K562 (cell line): Measurements from ENCODE around the gene MAP2K7. TPM values are rescaled to one million over a fixed set of nuclear protein-coding genes. Genes with fewer than 3 reads are reported as not detected.

Source experiments
- C11orf30 ChIP-seq: fragments of 450-650 bp; IDR thresholded peaks from 2 replicates; pipeline ENCODE4 v1.6.1; 2016; ENCODE audit warnings: low read depth, mild to moderate bottlenecking
- KLF13 ChIP-seq: fragments of 450-650 bp; IDR thresholded peaks from 2 replicates; pipeline ENCODE4 v1.6.1; 2016; ENCODE audit warnings: missing genetic modification characterization, low read depth, mild to moderate bottlenecking, missing compliant biosample characterization, moderate library complexity, borderline replicate concordance
- MCM7 ChIP-seq, 2 experiments: fragments of 450-650 bp; IDR thresholded peaks; 2 replicates each; pipeline ENCODE4 v1.6.1; 2016 to 2018
- MIER1 ChIP-seq: fragments of 450-650 bp; IDR thresholded peaks from 2 replicates; pipeline ENCODE4 v1.6.1; 2016; ENCODE audit warnings: antibody characterized with exemption, mild to moderate bottlenecking, low read depth
- PCBP1 ChIP-seq: fragments of 200-400 bp; formaldehyde crosslinking; IDR thresholded peaks from 2 replicates; pipeline ENCODE4 v1.6.1; 2018; ENCODE audit warnings: mild to moderate bottlenecking, low read depth, low read length; ENCODE audit not compliant: poor library complexity, severe bottlenecking
- RCOR1 ChIP-seq, 2 experiments: IDR thresholded peaks; 2 replicates each; pipeline ENCODE4 v1.6.1; 2012; ENCODE audit warnings: low read depth in 2 of 2, low read length in 2 of 2, borderline replicate concordance in 1 of 2, improper control_type of control experiment in 1 of 2
- TBP ChIP-seq: optimal IDR thresholded peaks from 2 replicates; pipeline ENCODE3; 2011; ENCODE audit warnings: low read depth, low read length, improper control_type of control experiment
- ZNF175 ChIP-seq: fragments of 200-800 bp; sonication (Bioruptor generic); IDR thresholded peaks from 2 replicates; pipeline ENCODE4 v1.6.1; 2016; ENCODE audit warnings: low read depth, mild to moderate bottlenecking, missing genetic modification characterization, missing compliant biosample characterization
- ZNF695 ChIP-seq: fragments of 450-650 bp; formaldehyde crosslinking; IDR thresholded peaks from 2 replicates; pipeline ENCODE4 v1.4.0; 2020; ENCODE audit warnings: mild to moderate bottlenecking, moderate library complexity
- ZNF778 ChIP-seq: fragments of 450-650 bp; formaldehyde crosslinking; IDR thresholded peaks from 2 replicates; pipeline ENCODE4 v1.4.0; 2020; ENCODE audit warnings: mild to moderate bottlenecking, moderate library complexity
- polyA plus RNA-seq, 8 experiments: library from polyadenylated mRNA; depleted of rRNA in 4 of 8; stranded (reverse) in 5 of 8; unstranded in 3 of 8; fragments of >200 nt; fragmentation: Nextera tagmentation in 2 of 8; fragmentation: Illumina TruSeq in 1 of 8; extraction: Ambion mirVana in 2 of 8; extraction: Trizol in 1 of 8; gene quantifications; 2 replicates each; pipeline versions ENCODE4 v1.2.1 to v1.2.3, GENCODE V29; 2011 to 2014; ENCODE audit warnings: inconsistent platforms in 1 of 8, missing spikeins in 1 of 8
- total RNA-seq, 7 experiments: library from RNA; depleted of rRNA in 6 of 7; stranded (reverse); fragments of >200 nt in 6 of 7; fragmentation: Illumina TruSeq in 2 of 7; extraction: Trizol in 2 of 7; gene quantifications; 2 replicates each; pipeline versions ENCODE4 v1.2.1 to v1.2.3, GENCODE V29; 2011 to 2021; ENCODE audit warnings: low replicate concordance in 1 of 7
- TF ChIP-seq, protein P1 (sequence below), 2 experiments: fragments of 200-800 bp in 1 of 2; sonication (Bioruptor generic) in 1 of 2; sonication (generic) in 1 of 2; formaldehyde crosslinking in 1 of 2; IDR thresholded peaks in 1 of 2; conservative IDR thresholded peaks in 1 of 2; 2 replicates each; pipeline versions ENCODE4 v1.5.0 to v1.6.1; 2016 to 2020; ENCODE audit warnings: missing compliant biosample characterization in 1 of 2, missing genetic modification characterization in 1 of 2, missing genetic modification reagents in 1 of 2
- TF ChIP-seq, protein P2 (sequence below): sonication (generic); formaldehyde crosslinking; IDR thresholded peaks from 2 replicates; pipeline ENCODE4 v1.8.0; 2022; ENCODE audit warnings: missing genetic modification reagents, mild to moderate bottlenecking, moderate library complexity, borderline replicate concordance
- TF ChIP-seq, protein P3 (sequence below): sonication (generic); formaldehyde crosslinking; IDR thresholded peaks from 2 replicates; pipeline ENCODE4 v1.8.1; 2023; ENCODE audit warnings: mild to moderate bottlenecking, missing genetic modification reagents, moderate library complexity
- TF ChIP-seq, protein P4 (sequence below), 2 experiments: IDR thresholded peaks; 2 replicates each; pipeline ENCODE4 v1.6.1; 2011; ENCODE audit warnings: borderline replicate concordance in 1 of 2, control low read depth in 1 of 2, low read depth in 1 of 2, low read length in 1 of 2, mild to moderate bottlenecking in 1 of 2, mixed read lengths in 1 of 2, moderate library complexity in 1 of 2; ENCODE audit not compliant: insufficient read depth in 1 of 2, insufficient read length in 1 of 2, poor library complexity in 1 of 2, severe bottlenecking in 1 of 2; ENCODE audit errors: extremely low read depth in 1 of 2
- TF ChIP-seq, protein P5 (sequence below): sonication (generic); formaldehyde crosslinking; IDR thresholded peaks from 2 replicates; pipeline ENCODE4 v1.8.1; 2023; ENCODE audit warnings: mild to moderate bottlenecking, missing genetic modification reagents
- TF ChIP-seq, protein P6 (sequence below): sonication (generic); formaldehyde crosslinking; IDR thresholded peaks from 2 replicates; pipeline ENCODE4 v1.9.0; 2022; ENCODE audit warnings: mild to moderate bottlenecking, missing genetic modification reagents

The MAP2K7 gene
- total and polyA plus RNA-seq, 9 of the 15 experiments (the other 6 are each of a cell fraction or from before 2014, with no cell fraction given) = 0.51 to 45.8 (median 14.1) TPM

DNA sequence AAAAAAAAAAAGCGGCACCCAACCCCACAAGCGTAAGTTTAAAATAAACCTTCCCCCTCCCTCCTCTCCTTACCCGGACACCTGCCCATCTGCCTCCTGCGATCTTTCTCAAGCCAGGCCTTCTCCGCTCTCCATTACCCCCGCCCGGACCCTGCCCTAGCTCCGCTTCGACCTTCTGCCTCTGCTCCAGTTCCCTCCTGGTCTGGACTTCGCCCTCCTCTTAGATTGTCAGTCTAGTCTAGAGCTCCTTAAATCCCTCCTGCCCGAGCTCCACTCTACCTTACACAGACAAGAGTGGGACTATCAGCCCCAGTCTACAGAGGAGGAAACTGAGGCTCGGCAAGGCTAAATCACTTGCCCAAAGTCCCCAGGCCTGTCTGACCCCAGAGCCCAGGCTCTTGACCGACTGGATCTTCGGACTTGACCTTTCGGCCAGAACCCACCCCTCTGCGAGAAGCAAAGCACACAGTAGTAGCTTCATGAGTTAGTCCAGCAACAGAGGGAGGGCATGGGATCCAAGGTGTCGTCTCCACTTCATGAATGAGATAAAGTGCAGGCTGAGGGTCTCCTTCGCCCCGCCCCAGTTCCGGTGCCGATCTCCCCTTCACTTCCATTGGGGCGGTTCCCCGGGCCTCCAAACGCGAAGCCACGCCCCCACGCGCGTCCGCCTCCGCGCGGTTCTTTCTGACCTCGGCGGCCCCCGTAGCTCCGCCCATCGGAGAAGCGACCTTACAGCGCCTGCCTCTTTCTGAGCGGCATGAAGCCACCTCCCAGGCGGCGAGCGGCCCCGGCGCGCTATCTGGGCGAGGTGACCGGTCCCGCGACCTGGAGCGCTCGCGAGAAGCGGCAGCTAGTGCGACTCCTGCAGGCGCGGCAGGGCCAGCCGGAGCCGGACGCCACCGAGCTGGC, 16.2 kb downstream of the MAP2K7 start, which contains the start of gene SNAPC2 (continued):
- TF ChIP-seq PCBP1 (peak; percentile 86), RCOR1 (IDR thresholded peaks at IDR 0.05; ENCODE audit: borderline replicate concordance in 1 of 2, low read depth in 2 of 2, low read length in 2 of 2) (0 out of 4 replicates have a peak, but pooled peaks of 1 of the 2 experiments have one; percentile 11), KLF13 (tag) (peak; percentile 56; the same call in 1 of the 2 replicates), MCM7 (IDR thresholded peaks at IDR 0.05) (no peak), ZNF695 (CRISPR knock-in tag) (0 out of 2 replicates have a peak, but pooled peaks have one; percentile 21), C11orf30 (peak; percentile 51; the same call in 1 of the 2 replicates), ZNF778 (CRISPR knock-in tag) (no peak), ZNF175 (CRISPR knock-in tag) (no peak), TBP (peak; percentile 53), MIER1 (0 out of 2 replicates have a peak, but pooled peaks have one; percentile 63)
- TF ChIP-seq, protein P1, sequence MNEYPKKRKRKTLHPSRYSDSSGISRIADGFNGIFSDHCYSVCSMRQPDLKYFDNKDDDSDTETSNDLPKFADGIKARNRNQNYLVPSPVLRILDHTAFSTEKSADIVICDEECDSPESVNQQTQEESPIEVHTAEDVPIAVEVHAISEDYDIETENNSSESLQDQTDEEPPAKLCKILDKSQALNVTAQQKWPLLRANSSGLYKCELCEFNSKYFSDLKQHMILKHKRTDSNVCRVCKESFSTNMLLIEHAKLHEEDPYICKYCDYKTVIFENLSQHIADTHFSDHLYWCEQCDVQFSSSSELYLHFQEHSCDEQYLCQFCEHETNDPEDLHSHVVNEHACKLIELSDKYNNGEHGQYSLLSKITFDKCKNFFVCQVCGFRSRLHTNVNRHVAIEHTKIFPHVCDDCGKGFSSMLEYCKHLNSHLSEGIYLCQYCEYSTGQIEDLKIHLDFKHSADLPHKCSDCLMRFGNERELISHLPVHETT (CRISPR knock-in tag; conservative IDR thresholded peaks at IDR 0.05 in 1 of 2, IDR thresholded peaks at IDR 0.05 in 1 of 2) = peak in 1 of 2 experiments; percentile 97; a peak in 2 of 4 replicates
- TF ChIP-seq, protein P2, sequence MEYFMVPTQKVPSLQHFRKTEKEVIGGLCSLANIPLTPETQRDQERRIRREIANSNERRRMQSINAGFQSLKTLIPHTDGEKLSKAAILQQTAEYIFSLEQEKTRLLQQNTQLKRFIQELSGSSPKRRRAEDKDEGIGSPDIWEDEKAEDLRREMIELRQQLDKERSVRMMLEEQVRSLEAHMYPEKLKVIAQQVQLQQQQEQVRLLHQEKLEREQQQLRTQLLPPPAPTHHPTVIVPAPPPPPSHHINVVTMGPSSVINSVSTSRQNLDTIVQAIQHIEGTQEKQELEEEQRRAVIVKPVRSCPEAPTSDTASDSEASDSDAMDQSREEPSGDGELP (CRISPR knock-in tag) = peak; percentile 36; the same call in 1 of the 2 replicates
- TF ChIP-seq, protein P3, sequence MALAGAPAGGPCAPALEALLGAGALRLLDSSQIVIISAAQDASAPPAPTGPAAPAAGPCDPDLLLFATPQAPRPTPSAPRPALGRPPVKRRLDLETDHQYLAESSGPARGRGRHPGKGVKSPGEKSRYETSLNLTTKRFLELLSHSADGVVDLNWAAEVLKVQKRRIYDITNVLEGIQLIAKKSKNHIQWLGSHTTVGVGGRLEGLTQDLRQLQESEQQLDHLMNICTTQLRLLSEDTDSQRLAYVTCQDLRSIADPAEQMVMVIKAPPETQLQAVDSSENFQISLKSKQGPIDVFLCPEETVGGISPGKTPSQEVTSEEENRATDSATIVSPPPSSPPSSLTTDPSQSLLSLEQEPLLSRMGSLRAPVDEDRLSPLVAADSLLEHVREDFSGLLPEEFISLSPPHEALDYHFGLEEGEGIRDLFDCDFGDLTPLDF (CRISPR knock-in tag) = peak; percentile 57; the same call in 1 of the 2 replicates
- TF ChIP-seq, protein P4, sequence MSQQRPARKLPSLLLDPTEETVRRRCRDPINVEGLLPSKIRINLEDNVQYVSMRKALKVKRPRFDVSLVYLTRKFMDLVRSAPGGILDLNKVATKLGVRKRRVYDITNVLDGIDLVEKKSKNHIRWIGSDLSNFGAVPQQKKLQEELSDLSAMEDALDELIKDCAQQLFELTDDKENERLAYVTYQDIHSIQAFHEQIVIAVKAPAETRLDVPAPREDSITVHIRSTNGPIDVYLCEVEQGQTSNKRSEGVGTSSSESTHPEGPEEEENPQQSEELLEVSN (IDR thresholded peaks at IDR 0.05; ENCODE audit: borderline replicate concordance in 1 of 2, extremely low read depth in 1 of 2, insufficient read depth in 1 of 2, insufficient read length in 1 of 2, low read depth in 1 of 2, low read length in 1 of 2, poor library complexity in 1 of 2, severe bottlenecking in 1 of 2) = peak; percentile 33 to 53
- TF ChIP-seq, protein P5, sequence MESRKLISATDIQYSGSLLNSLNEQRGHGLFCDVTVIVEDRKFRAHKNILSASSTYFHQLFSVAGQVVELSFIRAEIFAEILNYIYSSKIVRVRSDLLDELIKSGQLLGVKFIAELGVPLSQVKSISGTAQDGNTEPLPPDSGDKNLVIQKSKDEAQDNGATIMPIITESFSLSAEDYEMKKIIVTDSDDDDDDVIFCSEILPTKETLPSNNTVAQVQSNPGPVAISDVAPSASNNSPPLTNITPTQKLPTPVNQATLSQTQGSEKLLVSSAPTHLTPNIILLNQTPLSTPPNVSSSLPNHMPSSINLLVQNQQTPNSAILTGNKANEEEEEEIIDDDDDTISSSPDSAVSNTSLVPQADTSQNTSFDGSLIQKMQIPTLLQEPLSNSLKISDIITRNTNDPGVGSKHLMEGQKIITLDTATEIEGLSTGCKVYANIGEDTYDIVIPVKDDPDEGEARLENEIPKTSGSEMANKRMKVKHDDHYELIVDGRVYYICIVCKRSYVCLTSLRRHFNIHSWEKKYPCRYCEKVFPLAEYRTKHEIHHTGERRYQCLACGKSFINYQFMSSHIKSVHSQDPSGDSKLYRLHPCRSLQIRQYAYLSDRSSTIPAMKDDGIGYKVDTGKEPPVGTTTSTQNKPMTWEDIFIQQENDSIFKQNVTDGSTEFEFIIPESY (CRISPR knock-in tag) = peak; percentile 49; the same call in 1 of the 2 replicates
- TF ChIP-seq, protein P6, sequence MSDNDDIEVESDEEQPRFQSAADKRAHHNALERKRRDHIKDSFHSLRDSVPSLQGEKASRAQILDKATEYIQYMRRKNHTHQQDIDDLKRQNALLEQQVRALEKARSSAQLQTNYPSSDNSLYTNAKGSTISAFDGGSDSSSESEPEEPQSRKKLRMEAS (CRISPR knock-in tag) = peak; percentile 61; the same call in 1 of the 2 replicates
